IPS-18c (cell line): ENCODE results near the gene CAMK1D.
A peak's percentile ranks its signal among the peaks of the same experiment; 100 is the strongest.
"Not testable (repeated sequence)": the region's sequence is repeated elsewhere in the genome, so short reads cannot be mapped to it uniquely, and the experiment has no call there.

Experiments
- H3K4me3 ChIP-seq: 2 replicates; pipeline ENCODE4 v1.7.0; 2013; ENCODE audit warnings: low read depth, mild to moderate bottlenecking, low read length, moderate library complexity; ENCODE audit not compliant: insufficient read depth
- H3K9me3 ChIP-seq: one replicate; pipeline ENCODE4 v1.6.1; 2013; ENCODE audit warnings: mild to moderate bottlenecking, low read length, moderate library complexity; ENCODE audit not compliant: control insufficient read depth, insufficient read depth

The CAMK1D gene

GRCh38 chr10:12348870-12349628 lies at the start of gene CAMK1D:
TSS of gene CAMK1D (plus strand) at chr10:12349547.
- Histone ChIP-seq H3K4me3 (peak within 1 kb of the TSS; percentile 86), H3K9me3 (no peaks in the 10 kb centered on the region)

- not testable (repeated sequence) for H3K9me3 ChIP-seq, H3K4me3 ChIP-seq
Measured at GRCh38 chr10:12301036-12301435, 48.3 kb upstream of the CAMK1D start.

- no peak overlapping the region for H3K4me3 ChIP-seq
Measured at GRCh38 chr10:12308057-12308456, 41.3 kb upstream of the CAMK1D start.

GRCh38 chr10:12308736-12309375 lies 40.5 kb upstream of the CAMK1D start:
- Histone ChIP-seq H3K9me3 (no peaks in the 10 kb centered on the region), H3K4me3 (no peak overlapping the region)

More at GRCh38 chr10:12308057-12308456, 41.3 kb upstream of the CAMK1D start:
- H3K9me3 ChIP-seq, result no peaks in the 10 kb centered on the region

- H3K9me3 ChIP-seq, H3K4me3 ChIP-seq: not testable (repeated sequence)
Measured at GRCh38 chr10:12309783-12310182, 39.6 kb upstream of the CAMK1D start.

GRCh38 chr10:12314836-12315235 lies 34.5 kb upstream of the CAMK1D start:
- H3K9me3 ChIP-seq, result no peaks in the 10 kb centered on the region
- H3K4me3 ChIP-seq, result no peak overlapping the region

- Histone ChIP-seq H3K9me3 (no peaks in the 10 kb centered on the region), H3K4me3 (no peak overlapping the region)
Measured at GRCh38 chr10:12319076-12319475, 30.3 kb upstream of the CAMK1D start.

GRCh38 chr10:12320892-12321291 lies 28.5 kb upstream of the CAMK1D start:
- no peaks in the 10 kb centered on the region for H3K9me3 ChIP-seq
- no peak overlapping the region for H3K4me3 ChIP-seq

GRCh38 chr10:12321641-12322040 lies 27.7 kb upstream of the CAMK1D start:
- Histone ChIP-seq H3K9me3 (no peaks in the 10 kb centered on the region), H3K4me3 (no peak overlapping the region)

GRCh38 chr10:12322583-12323131 lies 26.7 kb upstream of the CAMK1D start:
- no peaks in the 10 kb centered on the region for H3K9me3 ChIP-seq
- H3K4me3 ChIP-seq, result no peak overlapping the region

- Histone ChIP-seq H3K9me3 (no peaks in the 10 kb centered on the region), H3K4me3 (no peak overlapping the region)
Measured at GRCh38 chr10:12324530-12324929, 24.8 kb upstream of the CAMK1D start.

GRCh38 chr10:12327074-12327473 lies 22.3 kb upstream of the CAMK1D start:
- Histone ChIP-seq H3K9me3 (no peaks in the 10 kb centered on the region), H3K4me3 (no peak overlapping the region)

GRCh38 chr10:12327476-12327875 lies 21.9 kb upstream of the CAMK1D start:
- no peaks in the 10 kb centered on the region for H3K9me3 ChIP-seq

GRCh38 chr10:12328312-12328711 lies 21.0 kb upstream of the CAMK1D start:
- H3K4me3 ChIP-seq, H3K9me3 ChIP-seq: not testable (repeated sequence)

More at GRCh38 chr10:12327476-12327875, 21.9 kb upstream of the CAMK1D start:
- no peak overlapping the region for H3K4me3 ChIP-seq

GRCh38 chr10:12332572-12333379 lies 16.6 kb upstream of the CAMK1D start:
- H3K4me3 ChIP-seq, result no peak overlapping the region
- H3K9me3 ChIP-seq, result no peaks in the 10 kb centered on the region

GRCh38 chr10:12333380-12334185 lies 15.8 kb upstream of the CAMK1D start:
- Histone ChIP-seq H3K9me3 (no peaks in the 10 kb centered on the region), H3K4me3 (no peak overlapping the region)

GRCh38 chr10:12334186-12334530 lies 15.2 kb upstream of the CAMK1D start:
- no peaks in the 10 kb centered on the region for H3K9me3 ChIP-seq
- H3K4me3 ChIP-seq, result no peak overlapping the region
